ENCODE data around the gene ADAT1.

ADAT1 gene

GRCh38 chr16:75576384-75576811 lies 46.7 kb downstream of the ADAT1 start:
- no peak for DNase-seq (ENCODE audit: low read depth in 2 of 2)

DNA sequence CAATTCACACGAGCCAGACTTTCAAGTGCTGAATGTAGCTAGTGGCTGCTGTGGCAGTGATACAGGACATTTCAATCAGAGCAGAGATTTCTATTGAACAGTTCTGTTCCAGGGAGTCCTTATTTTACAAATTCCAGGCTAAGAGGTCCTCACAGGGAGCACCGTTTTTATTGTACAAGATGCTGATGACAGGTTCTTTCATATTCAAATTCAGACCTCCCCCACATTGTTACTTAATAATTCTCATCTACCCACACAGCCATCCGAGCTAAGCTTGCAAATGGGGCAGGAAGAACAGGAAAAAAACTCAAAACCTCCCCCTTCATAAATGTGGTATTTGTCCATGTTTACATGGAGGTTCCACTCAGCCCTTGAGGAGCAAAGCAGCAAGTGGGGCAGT lies 47.1 kb downstream of the ADAT1 start:
- no peak for DNase-seq (ENCODE audit: low read depth in 2 of 2)

DNA sequence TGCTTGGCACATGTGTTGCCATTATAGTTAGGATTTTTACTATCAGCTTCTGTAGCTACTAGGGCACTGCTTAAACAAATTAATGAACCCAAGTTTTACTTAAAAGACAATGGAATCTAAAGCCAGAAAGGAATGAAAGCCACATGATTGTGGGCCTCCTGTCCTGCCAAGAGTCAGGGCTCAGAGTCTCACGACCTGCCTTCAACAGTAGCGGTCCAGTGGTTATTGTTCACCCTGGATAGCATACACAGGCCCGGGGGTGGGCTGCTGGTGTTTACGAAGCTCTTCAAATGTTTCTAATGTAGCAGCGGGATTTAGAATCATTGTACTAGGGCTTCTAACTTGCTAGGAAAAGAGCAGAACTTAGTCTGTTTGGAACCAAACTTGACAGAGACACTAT lies 49.1 kb downstream of the ADAT1 start:
- no peak for DNase-seq (ENCODE audit: low read depth in 2 of 2)

DNA sequence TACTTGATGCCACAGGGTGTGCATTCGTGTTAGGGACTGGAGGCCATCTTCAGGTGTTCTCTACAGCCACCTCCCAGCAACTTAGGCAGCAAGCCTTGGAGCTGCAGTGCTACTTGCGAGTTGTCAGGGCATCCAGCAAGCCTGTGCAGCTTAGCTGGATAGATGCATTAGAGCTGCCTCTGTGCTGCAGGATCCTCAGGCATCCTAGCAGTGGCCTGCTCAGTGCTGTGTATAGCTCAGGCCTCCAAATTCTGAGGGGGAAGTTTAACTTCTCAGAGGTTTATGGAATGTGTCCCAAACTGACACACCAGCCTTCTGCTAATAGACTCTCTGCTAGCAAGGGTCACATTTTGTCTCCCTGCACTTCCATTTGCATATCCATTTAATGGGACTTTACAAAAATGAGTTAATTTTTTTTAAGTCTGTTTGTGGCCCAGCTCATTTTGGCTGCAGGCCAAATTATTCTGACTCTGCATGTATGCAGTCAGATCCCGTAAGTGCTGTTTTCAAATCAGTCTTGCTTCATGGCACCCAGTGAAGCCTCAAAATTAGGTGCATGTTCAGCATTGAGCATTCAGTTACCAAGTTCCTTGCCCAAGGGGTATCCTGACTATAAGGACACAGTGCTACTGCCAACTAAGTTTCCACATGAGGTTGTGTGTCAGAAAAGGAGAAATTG lies 50.1 kb downstream of the ADAT1 start:
- no peak for DNase-seq (ENCODE audit: low read depth in 2 of 2)

DNA sequence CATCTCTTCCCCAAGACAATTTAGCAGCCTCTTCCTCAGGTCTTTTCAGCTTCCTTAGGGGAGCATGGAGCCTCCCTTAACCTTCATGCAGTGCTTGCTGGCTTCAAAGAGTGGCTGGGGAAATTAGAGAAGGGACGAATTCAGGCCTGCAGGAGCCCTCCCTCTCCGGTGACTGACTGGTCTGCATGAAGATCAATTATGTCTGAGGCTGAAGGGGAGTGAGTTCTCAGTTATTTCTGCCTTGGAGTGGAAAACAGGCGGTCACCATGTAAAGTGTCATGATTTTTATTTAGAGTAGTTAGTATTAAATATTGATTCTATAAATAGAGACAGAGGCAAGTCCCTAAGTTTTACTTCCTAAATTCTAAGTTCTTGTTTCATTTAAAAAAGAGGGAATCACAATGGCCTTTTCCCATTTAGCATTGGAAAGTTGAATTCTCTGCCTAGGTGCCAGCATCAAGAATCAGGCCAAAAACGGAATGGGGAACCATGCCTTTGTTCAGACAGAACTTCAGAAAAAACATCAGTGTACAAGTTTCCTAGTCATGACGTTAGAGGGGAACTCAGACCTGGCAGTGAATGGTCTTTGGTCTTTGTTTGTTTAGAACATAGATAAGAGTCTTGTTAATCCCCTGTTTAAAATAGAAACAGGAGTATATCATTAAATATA lies 52.5 kb downstream of the ADAT1 start:
- no peak for DNase-seq (ENCODE audit: low read depth in 2 of 2)

DNA sequence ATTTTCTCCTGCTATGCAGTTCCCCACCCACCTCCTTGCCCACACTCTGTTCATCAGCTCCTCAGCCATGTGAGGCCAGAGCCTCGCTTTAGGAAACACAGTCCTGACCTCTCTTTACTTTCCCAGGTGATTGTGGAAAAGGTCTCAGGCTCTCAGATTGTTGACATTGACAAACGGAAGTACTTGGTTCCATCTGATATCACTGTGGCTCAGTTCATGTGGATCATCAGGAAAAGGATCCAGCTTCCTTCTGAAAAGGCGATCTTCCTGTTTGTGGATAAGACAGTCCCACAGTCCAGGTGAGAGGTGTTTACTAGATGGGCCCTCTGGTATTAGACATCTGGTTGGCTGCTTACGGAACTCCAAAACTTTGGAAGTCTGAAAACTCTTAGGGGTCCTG lies 55.2 kb downstream of the ADAT1 start:
- DNase-seq (ENCODE audit: low read depth in 2 of 2) = no peak

GRCh38 chr16:75566758-75567255 lies 56.3 kb downstream of the ADAT1 start:
- DNase-seq (ENCODE audit: low read depth in 2 of 2) = no peak

GRCh38 chr16:75566040-75566757 lies 56.9 kb downstream of the ADAT1 start, which contains the start of gene GABARAPL2:
Gene GABARAPL2, plus strand, starts transcription at chr16:75566379. Its CDS starts 108 bp downstream, at chr16:75566487.
- peak; percentile 84 to 87 for DNase-seq (ENCODE audit: low read depth in 2 of 2)

DNA sequence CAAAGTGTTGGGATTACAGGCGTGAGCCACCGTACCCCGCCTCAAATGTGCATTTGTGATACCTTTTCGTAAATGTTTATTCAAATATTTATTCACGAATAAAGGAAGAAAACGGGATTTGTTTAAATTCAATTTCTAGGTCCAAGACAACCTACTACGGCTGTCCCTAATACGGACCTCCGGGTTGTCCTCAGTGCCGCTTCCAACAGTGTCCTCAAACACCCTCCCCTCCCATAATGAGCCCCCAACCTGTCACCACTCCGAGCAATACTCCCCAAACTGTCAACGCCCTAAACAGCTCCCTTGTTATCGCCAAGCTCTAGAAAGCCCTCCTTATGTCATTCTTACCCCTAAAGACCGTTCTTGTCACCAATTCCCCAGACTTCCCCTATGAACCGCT lies 57.4 kb downstream of the ADAT1 start:
- no peak for DNase-seq (ENCODE audit: low read depth in 2 of 2)

DNA sequence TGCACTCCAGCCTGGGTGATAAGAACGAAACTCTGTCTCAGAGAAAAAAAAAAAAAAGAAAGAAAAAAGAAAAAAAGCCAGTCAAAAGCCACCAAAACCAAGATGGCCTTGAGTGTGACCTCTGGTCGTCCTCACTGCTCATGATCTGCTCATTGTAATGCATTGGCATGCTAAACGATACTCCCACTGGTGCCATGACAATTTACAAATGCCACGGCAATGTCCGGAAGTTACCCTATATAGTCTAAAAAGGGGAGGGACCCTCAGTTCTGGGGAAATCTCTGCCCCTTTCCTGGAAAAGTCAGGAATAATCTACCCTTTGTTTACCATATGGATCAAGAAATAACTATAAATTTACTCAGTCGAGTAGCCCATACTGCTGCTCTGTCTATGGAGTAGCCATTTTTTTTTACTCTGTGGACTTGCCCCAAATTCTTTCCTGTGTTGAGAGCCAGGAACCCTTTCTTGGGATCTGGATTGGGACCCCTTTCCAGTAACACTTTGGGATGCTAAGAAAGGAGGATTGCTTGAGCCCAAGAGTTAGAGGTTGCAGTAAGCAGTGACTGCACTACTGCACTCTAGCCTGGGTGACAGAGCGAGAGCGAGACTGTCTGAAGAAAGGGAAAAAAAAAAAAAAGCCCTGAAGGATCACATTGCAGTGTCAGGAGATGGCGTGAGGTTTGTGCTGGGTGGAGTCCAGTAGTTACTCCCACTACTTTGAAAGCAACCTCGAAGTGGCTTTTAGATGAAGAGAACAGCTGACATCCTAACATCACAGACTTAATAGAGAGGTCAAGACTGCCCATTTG lies 63.3 kb downstream of the ADAT1 start:
- DNase-seq (ENCODE audit: low read depth in 2 of 2) = no peak

GRCh38 chr16:75558846-75559401 lies 64.2 kb downstream of the ADAT1 start:
- DNase-seq (ENCODE audit: low read depth in 2 of 2) = no peak

GRCh38 chr16:75556431-75556950 lies 66.6 kb downstream of the ADAT1 start:
- no peak for DNase-seq (ENCODE audit: low read depth in 2 of 2)

GRCh38 chr16:75555707-75556430 lies 67.2 kb downstream of the ADAT1 start, which contains the start of gene TMEM231:
Gene TMEM231, minus strand, starts transcription at chr16:75556252. Its CDS starts 43 bp downstream, at chr16:75556209.
- peak; percentile 92 to 96 for DNase-seq (ENCODE audit: low read depth in 2 of 2)

- DNase-seq (ENCODE audit: low read depth in 2 of 2) = no peak
Measured at GRCh38 chr16:75555213-75555706, 67.8 kb downstream of the ADAT1 start.

- no peak for DNase-seq (ENCODE audit: low read depth in 2 of 2)
Measured at GRCh38 chr16:75552951-75553350, 70.1 kb downstream of the ADAT1 start.

- DNase-seq (ENCODE audit: low read depth in 2 of 2) = no peak
Measured at GRCh38 chr16:75550211-75550662, 72.8 kb downstream of the ADAT1 start.

Data from stimulated activated CD8-positive, alpha-beta memory T cell treated with anti-CD3 and anti-CD28 coated beads, Interleukin-2, amount 100 ng/mL, for 1 hour (primary cell).